Epithelial cell of prostate (primary cell): Measurements from ENCODE around the gene CFAP251.

Experiments
- DNase-seq: peaks from one replicate; pipeline ENCODE4 v3.0.0-alpha.2; 2011; ENCODE audit warnings: low read depth, low spot score
- H3K27ac ChIP-seq: fragments of 450-650 bp; 2 replicates; pipeline ENCODE4 v1.5.1; 2017; ENCODE audit warnings: mild to moderate bottlenecking

CFAP251 gene

DNA sequence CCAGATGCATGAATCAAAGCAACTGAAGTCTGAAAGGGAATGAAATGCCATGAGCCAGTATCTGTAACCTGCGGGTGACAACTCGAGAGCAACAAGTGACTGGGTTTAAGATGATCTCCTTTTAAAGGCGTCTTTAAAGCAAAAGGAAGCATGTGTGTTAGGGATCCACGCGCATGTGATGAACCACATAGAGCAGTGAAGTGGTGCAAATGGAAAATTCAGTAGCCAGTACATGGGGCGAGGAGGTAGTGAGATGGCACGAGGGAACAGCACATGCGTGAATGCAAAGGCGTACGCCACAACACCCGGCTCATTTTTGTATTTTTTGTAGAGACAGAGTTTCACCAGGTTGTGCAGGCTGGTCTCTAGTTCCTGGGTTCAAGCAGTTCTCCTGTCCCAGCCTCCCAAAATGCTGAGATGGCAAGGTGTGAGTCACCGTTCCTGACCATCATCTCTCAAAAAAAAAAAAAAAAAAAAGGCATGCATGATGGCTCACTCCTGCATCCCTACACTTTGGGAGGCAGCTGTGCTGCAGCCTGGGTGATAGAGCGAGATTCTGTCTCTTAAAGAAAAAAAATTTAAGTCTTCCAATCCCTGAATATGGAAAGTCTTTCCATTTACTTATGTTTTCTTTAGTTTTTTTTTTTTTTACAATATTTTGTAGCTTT, 78.7 kb downstream of the CFAP251 start:
- H3K27ac ChIP-seq = no peak overlapping the region
- DNase-seq = no peak

DNA sequence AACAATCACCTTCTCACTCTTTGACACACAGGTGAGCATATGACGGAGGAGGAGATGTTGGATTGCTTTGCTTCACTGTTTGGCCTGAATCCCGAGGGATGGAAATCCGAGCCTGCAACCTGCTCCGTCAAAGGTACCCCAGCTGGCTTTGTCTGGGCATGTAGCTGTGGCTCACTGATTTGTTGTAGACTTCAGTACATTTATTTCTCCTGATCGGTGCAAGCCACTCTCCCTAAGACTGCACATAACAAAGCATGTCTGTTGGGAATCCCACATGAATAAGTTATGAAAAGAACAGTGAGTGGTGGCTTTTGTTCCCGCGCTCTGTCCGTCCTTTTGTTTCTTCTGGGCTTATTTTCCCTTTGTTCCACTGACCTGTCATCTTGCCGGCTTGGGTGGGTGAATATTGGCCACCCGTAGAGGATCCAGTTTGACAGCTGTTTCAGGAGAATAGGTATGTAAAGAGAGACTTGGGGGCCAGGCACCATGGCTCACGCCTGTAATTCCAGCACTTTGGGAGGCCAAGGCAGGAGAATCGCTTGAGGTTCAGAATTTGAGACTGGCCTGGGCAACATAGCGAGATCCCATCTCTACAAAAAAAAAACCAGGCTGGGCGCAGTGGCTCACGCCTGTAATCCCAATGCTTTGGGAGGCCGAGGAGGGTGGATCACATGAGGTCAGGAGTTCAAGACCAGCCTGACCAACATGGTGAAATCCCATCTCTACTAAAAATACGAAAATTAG, 83.2 kb downstream of the CFAP251 start:
- peak overlapping the region; percentile 78 for H3K27ac ChIP-seq
- peak; percentile 89 for DNase-seq

DNA sequence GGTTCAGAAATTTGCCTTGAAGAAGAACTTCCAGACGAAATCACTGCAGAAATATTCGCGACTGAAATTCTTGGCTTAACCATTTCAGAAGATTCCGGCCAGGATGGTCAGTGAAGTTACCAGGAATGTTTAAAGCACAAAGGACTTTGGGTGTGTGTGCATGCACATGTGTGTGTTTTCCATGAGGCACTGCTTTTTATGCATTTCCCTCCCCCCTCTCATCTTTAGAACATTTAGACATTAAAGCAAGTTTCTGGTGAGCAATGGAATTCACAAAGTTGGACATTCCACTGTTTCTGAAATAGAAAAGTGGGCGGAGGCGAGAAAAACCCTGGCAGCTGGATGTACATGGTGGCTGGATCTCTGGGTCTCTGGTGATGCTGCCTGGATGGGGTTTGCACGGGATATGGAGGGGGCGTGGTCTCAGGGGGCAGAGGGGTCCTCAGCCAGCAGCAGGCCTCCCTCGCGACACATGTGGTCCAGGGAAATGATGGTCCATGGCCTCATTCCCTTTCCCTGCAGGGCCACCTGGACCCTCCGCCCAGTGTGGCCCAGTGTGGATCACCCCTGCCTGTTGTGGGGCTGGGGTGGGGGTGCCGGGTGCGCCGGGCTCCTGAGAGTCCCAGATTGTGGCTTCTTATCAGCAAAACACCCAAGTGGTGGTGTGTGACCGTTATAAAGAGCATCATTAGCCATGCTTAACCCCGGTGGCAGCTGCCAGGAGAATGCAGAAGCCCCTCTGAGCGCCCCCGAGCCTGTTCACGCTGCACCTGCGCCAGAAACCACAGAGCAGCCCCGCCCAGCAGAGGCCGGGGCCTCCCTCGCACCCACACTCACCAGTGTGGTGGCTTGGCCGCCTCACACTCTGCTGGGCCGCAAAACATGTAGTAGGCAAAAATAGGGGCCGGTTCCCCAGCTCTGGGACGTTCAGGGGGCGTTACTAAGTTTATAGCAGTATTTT, 85.5 kb downstream of the CFAP251 start:
- DNase-seq = no peak
- no peak overlapping the region for H3K27ac ChIP-seq

GRCh38 chr12:122004633-122005071, 86.3 kb downstream of the CFAP251 start:
- DNase-seq = no peak
- H3K27ac ChIP-seq = no peak overlapping the region

DNA sequence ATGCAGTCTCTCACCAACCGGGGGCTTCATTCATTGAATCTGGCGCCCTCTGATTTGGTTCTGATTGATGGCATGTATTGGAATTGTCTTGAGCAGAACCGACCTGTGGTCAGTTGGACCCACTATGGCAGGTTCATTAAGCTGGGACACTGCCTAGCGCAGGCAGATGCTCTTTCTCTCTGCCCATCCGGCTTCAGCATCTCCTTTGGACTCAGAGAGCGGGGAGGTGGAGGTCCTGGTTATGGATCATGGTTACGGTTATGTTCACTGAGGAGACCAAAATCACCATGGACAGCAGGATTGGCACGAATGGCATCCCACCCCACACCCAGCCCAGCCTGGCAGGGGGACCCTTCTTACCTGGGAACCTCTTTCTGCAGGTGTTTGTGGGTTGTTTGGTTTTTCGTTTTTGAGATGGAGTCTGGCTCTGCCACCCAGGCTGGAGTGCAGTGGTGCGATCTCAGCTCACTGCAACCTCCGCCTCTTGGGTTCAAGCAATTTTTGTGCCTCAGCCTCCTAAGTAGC, 86.9 kb downstream of the CFAP251 start:
- no peak for DNase-seq
- no peak overlapping the region for H3K27ac ChIP-seq

GRCh38 chr12:122006186-122006926, 88.0 kb downstream of the CFAP251 start:
- DNase-seq = no peak
- H3K27ac ChIP-seq = no peak overlapping the region

DNA sequence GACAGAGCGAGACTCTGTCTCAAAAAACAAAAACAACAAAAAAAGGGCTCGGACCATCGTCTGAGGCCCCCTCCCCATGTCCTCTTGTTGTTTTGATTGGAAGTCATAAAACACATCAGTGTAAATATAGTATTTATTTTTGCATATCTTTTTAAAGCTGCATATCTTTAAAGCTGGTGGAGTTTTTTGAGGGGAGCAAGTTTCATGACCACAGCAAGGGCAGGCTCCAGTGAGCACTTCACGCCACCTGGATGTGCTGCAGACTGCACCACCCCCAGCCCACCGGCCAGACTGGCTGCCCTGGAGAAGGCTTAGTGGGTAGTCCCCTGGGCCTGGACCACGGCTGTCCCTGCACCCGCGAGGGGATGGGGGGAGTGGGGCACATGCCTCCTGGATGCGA, 91.3 kb downstream of the CFAP251 start:
- DNase-seq = no peak
- no peak overlapping the region for H3K27ac ChIP-seq

DNA sequence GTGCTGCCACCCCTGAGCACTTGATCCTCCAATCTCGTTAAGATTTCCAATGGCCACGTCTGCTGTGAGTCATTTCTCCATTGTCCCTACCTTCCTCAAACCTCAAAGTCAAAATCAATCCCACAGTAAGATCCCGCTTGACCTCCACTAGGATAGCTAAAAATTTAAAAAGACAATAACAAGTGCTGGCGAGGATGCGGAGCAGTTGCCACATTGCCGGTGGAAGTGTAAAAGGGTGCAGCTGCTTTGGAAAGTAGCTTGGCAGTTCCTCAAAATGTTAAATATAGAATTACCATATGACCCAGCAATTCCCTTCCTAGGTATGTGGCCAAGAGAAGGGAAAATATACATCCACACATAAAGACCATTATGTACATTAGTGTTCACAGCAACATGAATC, 93.8 kb downstream of the CFAP251 start:
- H3K27ac ChIP-seq = no peak overlapping the region
- DNase-seq = no peak

DNA sequence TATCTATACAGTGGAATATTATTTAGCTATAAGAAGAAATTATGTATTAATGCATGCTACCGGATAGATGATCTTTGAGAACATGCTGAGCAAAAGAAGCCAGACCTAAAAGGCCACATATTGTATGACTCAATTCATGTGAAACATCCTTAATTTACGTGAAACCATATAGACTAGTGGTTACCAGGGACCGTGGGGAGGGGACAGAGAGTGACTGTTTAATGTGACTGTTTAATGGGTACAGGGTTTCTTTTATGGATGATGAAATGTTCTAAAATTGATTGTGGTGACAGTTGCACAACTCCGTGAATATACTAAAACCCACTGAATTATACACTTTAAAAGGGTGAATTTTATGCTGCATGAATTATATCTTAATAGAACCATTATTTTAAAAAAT, 94.7 kb downstream of the CFAP251 start:
- H3K27ac ChIP-seq = no peak overlapping the region
- no peak for DNase-seq

GRCh38 chr12:122013791-122014590, 95.6 kb downstream of the CFAP251 start:
- no peak overlapping the region for H3K27ac ChIP-seq
- DNase-seq = no peak

DNA sequence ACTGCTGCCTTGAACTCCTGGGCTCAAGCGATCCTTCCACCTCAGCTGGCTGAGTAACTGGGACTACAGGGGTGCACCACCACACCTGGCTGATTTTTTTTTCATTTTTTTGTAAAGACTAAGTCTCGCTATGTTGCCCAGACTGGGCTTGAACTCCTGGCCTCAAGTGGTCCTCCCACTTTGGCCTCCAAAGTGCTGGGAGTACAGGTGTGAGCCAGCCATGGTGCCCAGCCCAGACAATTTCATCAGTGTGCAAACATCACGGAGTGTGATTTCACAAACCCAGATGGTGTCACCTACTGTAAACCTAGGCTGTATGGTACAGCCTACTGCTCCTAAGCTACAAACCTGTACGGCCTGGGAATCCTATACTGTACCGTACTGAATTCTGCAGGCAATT, 96.4 kb downstream of the CFAP251 start:
- no peak for DNase-seq
- H3K27ac ChIP-seq = no peak overlapping the region

DNA sequence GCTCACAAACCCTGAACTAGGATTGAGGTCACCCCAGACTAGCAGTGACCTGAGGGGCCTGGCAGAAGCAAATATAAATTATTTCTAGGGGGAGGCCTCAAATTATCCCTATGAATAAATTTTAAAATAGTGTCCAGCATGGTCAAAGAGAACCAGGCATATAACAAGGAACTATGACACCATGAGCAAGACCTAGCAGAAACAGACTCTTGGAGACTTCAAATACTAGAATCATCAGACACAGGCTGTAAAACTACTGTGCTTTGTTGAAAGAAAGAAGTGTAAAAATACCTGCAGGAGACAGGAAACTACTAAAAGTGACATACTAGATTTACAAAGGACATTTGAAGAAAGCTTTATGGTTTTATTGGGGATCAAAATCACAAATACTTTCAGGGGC, 100.1 kb downstream of the CFAP251 start:
- H3K27ac ChIP-seq = no peak overlapping the region
- DNase-seq = no peak

GRCh38 chr12:122018937-122019336, 100.5 kb downstream of the CFAP251 start:
- DNase-seq = no peak
- H3K27ac ChIP-seq = no peak overlapping the region

DNA sequence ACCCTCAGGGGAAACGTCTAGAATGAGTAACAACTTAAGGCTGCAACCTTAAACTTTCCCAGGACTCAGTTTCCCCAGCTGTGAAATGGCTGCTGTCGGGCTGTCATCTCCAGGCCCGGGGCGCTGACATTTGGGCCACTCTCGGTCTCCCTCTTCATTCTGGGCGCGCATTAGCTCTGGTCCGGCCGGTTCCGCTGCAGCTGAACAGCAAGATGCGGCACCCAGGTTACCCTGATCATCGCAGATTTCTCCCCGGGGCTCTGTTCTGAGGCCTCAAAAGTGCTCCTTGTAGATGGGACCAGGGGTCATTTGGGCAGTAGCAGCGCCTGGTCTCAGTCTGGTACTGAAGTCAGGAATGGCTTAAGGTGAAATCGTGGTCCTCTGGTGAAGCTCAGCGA, 102.4 kb downstream of the CFAP251 start:
- no peak overlapping the region for H3K27ac ChIP-seq
- no peak for DNase-seq

DNA sequence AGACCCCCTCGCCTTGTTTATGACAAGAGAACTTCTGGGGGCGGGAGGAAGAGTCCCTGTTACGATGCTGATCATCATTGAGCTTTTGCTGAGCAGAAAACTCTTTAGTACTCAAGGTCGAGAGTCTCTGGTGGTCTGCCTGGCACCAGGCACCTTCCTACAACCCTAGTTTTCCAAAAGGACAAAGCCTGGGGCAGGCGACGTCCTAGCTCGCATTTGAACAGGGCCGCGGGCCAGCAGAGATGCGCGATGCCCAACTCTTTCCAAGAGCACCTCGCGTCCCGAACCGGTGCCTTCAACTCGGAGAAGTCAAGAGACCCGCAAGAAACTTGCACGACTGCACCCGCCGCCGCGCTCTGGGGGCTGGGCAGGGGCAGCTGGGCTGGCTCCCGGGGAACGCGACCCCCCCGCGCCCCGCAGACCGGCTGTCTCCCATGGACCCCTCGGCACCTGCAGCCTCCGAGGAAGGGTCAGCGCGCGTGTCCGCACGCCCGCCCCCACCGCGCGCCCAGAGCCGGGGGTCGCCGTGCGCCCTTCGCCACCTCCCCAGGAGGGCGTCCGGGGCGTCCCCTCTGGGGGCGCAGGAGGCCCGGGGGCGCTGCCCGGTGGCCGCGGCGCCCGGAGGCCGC, 102.9 kb downstream of the CFAP251 start:
- no peak for DNase-seq
- peak overlapping the region; percentile 67 for H3K27ac ChIP-seq

DNA sequence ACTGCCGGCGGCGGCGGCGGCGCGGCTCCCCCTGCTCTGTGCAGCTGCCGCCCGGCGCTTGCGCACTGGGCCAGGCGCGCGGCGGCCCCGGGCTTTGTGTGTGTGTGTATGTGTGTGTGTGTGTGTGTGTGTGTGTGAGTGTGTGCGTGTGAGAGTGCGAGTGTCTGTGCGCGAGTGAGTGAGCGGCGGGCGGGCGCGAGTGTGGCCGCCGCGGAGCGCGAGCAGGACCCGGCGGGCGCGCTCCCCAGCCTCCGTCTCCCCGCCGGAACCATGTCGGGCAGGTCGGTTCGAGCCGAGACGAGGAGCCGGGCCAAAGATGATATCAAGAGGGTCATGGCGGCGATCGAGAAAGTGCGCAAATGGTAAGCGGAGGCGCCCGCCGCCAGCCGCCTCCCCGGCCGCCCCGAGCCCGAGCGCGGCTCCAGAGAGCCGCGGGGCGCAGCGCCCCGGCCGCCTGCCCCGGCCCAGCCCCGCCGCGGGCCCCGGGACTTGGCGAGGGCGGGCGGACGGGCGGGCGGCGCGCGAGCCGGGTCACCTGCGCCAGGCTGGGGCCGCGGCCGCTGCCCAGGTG, 103.5 kb downstream of the CFAP251 start, which contains the start of gene BCL7A:
Gene BCL7A (plus strand): TSS at position 63 of the 571 bp plus-strand sequence. CDS start 208 bp downstream, at position 271.
- H3K27ac ChIP-seq = peak within 1 kb of the TSS; percentile 67
- DNase-seq = peak; percentile 41

DNA sequence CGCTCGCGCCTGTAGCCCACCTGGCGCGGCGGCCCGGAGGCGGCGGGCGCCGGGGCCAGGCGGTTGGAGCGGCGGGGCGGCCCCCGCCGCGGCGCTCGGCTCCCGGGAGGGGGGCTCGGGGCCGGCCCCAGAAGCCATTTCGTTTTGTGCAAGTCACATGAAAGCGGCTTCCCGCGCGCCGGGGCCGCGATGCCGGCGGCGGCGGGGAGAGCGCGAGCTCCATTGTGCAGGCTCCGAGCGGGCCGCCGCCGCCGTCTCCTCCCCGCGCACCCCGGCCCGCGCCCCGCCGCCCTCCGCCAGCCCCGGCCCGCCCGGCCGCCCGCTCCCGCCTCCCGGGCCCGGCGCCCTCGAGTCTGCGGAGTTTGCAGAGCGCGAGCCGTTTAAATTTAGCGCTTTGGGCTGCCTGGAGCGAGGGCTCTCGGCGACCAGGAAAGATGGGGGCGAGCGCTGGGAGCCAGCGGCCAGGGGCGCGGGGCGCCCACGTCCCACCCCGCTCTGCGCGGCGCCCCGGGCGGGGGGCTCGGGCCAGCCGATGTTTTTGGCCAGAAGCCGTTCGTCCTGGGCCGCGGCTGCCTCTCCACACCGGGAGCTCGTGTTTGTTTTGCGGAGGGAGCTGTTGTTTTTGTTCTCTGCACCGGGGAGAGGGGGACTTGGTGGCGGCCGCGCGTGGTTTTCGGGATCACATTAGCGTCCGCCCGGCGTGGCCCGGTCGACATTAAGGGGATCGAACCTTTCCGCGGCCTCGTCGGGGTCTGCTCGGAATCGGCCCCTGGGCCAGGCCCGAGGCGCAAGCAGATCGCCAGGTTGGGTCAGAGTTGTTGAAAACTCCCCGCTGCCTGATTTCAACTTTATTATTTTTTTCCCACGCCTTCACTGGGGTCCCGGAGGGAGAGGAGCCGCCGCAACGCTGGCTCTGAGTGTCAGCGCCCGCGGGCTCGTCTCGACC, 104.3 kb downstream of the CFAP251 start:
- H3K27ac ChIP-seq = peak overlapping the region; percentile 67
- DNase-seq = no peak
